Measurements from ENCODE around the gene FAU.

GRCh38 chr11:65085446-65085845, 36.5 kb downstream of the FAU start:
- TF ChIP-seq CTCF (IDR thresholded peaks at IDR 0.05) (no peak), SIN3A (IDR thresholded peaks at IDR 0.05; ENCODE audit: borderline replicate concordance, insufficient read depth, low read depth, low read length) (no peak), REST (IDR thresholded peaks at IDR 0.05; ENCODE audit: insufficient read depth in 1 of 2, low read depth in 2 of 2, low read length in 1 of 2) (no peak), POLR2AphosphoS5 (IDR thresholded peaks at IDR 0.05; ENCODE audit: low read depth, low read length) (no peak), TCF7L2 (IDR thresholded peaks at IDR 0.05; ENCODE audit: low read depth, low read length) (no peak)

All from Panc1 (cell line).